Keratinocyte (primary cell): ENCODE results near the gene PRKCZ.

Source experiments
- EZH2 ChIP-seq: IDR thresholded peaks from one replicate; pipeline ENCODE4 v1.6.1; 2012; ENCODE audit warnings: inconsistent platforms, mild to moderate bottlenecking, low read length, moderate library complexity
- TF ChIP-seq, protein P1 (sequence below), 3 experiments: IDR thresholded peaks in 1 of 3; conservative IDR thresholded peaks in 1 of 3; optimal IDR thresholded peaks in 1 of 3; 2 replicates in 2 of 3; 3 replicates in 1 of 3; pipeline versions ENCODE3 to v1.5.1; 2011; ENCODE audit warnings: low read length in 3 of 3, mild to moderate bottlenecking in 3 of 3, moderate library complexity in 2 of 3, control low read depth in 1 of 3, inconsistent platforms in 1 of 3; ENCODE audit not compliant: insufficient read depth in 2 of 3; ENCODE audit errors: extremely low read depth in 1 of 3

DNA sequence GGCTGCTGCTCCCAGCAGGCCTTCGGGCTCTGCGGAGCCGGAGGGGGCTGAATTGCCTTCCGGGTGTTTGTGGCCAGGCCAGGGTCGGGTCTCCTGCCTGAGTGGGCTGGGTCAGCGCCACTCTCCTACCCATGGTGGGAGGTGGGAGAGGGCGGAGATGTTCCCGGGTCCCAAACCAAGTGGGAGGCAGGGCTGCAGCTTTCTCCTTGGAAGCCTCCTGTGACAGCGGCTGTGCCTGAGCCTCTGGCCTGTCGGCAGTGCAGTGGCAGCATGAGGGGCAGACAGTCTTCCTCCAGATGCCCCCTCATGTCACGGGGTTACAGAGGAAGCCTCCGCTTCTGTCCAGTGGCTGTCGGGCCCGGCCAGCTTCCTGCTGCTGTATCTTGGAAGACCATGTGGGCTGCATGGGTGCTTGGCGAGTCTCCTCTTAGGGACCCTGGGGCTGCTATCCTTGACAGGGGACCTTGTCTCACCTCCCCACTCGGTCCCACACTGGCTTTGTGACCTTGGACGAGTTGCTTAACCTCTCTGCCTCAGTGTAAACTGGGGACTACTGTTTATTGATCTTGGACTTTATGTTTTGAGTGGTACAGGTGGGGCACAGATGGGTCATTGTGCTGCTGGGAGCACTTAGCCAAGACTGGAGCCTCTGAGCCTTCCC is 182.2 kb downstream of the PRKCZ start:
- TF ChIP-seq, protein P1, sequence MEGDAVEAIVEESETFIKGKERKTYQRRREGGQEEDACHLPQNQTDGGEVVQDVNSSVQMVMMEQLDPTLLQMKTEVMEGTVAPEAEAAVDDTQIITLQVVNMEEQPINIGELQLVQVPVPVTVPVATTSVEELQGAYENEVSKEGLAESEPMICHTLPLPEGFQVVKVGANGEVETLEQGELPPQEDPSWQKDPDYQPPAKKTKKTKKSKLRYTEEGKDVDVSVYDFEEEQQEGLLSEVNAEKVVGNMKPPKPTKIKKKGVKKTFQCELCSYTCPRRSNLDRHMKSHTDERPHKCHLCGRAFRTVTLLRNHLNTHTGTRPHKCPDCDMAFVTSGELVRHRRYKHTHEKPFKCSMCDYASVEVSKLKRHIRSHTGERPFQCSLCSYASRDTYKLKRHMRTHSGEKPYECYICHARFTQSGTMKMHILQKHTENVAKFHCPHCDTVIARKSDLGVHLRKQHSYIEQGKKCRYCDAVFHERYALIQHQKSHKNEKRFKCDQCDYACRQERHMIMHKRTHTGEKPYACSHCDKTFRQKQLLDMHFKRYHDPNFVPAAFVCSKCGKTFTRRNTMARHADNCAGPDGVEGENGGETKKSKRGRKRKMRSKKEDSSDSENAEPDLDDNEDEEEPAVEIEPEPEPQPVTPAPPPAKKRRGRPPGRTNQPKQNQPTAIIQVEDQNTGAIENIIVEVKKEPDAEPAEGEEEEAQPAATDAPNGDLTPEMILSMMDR (optimal IDR thresholded peaks at IDR 0.05 in 1 of 3, IDR thresholded peaks at IDR 0.05 in 1 of 3, conservative IDR thresholded peaks at IDR 0.05 in 1 of 3; ENCODE audit: extremely low read depth in 1 of 3, insufficient read depth in 2 of 3, low read length in 3 of 3), result no peak
- TF ChIP-seq EZH2, result no peak
